GM21360 (cell line): ENCODE measurements around the gene RPL23.
A peak's percentile ranks its signal among the peaks of the same experiment; 100 is the strongest.

Experiments used
- ATAC-seq: cut with Tn5 transposase; IDR thresholded peaks from one replicate; pipeline ENCODE4 v1.9.1; 2021; ENCODE audit warnings: mild to moderate bottlenecking, moderate library complexity; ENCODE audit not compliant: unreplicated experiment

RPL23 gene

DNA sequence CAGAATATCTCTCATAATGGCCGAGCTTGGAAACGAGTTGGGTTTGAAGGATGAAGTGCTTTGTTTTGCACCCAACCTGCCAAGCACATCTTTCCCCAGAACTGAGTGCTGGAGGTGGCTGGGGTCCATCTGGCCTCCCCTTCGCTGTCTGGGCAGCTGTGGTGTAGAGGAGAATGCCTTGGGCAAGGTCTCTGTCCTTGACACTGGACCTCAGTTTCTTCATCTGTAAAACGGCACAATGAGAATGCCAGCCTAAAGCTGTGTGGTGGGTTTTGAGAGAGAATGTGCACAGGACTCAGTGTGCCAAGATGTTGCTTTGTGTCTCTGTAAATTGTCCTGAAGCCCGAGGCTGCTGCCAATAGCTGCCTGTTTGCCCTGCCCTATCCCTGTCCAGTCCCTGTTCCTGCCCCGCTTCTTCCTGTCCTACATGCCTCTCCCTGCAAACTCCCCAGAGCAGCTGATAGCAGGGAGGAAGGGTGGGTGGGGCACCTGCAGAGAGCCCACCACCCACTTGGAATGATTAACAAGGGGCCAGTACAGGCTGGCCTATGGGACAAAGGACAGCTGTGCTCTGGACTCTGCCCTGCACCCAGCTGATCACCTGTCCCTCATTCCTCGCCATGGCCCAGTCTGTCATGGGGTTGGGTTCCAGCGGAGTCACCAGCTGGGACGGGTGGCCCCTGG lies 31.7 kb upstream of the RPL23 start:
- no peak for ATAC-seq

DNA sequence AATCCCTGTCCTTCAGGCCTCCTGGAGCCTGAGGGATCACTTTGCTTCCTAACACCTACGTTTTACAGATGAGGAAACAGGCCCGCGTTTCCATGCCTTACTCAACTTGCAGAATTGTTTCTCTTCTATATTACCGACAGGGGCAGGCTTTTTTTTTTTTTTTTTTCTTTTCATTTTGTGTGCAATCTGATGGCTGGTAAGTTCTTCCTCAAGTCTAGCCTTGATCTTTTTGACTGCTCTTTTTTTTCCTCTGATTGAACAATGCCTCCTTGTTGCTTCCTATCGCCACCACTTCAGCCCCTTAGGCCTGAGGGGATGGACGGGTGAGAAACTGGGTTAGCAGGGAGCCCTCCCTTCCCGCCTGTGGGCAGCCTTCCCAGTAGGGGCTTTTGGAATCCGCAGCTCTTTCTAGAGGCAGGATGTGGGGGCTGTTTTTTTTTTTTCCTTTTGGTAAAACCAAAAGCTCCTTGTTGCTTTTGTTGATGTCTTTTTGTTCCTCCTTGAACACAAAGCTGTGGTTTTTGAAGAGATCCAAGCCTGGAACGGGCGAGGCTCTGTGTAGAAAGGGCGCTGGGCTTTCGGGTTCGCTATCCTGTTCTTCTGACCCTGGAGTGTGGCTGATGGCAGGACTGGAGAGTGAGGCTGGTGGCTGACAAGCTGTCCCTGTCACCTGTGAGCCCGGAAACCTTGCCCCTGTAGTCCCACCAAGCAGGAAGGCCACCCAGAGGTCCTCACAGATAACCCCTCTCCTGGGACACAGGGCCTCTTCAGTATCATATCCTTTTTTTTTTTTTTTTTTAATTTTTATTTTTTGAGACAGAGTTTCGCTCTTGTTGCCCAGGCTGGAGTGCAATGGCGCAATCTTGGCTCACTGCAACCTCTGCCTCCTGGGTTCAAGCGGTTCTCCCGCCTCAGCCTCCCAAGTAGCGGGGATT lies 30.3 kb upstream of the RPL23 start:
- no peak for ATAC-seq

DNA sequence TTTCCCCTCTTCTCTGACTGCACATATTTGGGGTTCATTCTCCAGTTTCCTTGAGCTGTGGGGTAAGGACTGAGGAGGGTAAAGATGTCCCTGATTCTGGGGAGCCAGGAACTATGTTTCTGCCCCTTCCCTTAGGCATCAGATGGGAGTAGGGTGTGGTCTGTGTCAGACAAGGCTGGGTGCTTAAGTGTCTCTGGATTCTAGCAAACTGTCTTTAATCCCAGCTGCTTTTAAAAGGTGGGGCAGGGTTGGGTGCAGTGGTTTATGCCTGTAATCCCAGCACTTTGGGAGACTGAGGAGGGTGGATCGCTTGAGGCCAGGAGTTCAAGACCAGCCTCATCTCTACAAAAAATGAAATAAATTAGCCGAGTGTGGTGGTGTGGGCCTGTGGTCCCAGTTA lies 29.3 kb upstream of the RPL23 start:
- ATAC-seq = no peak

DNA sequence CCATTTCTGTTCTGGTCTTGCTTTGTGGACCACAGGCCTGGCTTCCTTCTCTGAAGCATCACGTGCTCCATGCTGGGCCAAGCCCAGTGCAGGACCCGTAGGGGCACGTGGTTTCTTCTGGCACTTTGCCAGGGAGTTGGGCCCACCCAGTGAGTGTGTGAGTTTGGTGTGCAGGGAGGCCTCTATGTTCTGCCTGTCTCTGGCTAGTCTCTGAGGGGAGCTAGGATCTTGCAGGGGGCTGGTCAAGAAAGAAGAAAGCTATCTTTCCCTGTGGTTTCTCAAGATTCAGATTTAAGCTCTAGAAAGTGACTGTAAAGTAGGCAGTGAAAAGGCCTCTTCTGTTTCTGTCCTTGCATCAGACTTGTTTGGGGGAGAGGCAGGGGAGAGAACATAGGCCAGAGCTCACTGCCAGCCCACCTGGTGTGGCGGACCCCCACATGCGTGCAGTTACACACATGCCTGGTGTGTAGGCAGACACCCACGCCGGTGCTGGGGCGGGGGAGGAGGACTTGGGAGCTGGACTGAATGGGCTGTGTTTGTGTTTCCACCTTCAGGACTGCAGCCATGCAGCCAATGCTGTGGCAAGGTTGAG lies 28.2 kb upstream of the RPL23 start:
- ATAC-seq = no peak

- ATAC-seq = no peak
These were observed 26.6 kb upstream of the RPL23 start for GRCh38 chr17:38879878-38880665.

DNA sequence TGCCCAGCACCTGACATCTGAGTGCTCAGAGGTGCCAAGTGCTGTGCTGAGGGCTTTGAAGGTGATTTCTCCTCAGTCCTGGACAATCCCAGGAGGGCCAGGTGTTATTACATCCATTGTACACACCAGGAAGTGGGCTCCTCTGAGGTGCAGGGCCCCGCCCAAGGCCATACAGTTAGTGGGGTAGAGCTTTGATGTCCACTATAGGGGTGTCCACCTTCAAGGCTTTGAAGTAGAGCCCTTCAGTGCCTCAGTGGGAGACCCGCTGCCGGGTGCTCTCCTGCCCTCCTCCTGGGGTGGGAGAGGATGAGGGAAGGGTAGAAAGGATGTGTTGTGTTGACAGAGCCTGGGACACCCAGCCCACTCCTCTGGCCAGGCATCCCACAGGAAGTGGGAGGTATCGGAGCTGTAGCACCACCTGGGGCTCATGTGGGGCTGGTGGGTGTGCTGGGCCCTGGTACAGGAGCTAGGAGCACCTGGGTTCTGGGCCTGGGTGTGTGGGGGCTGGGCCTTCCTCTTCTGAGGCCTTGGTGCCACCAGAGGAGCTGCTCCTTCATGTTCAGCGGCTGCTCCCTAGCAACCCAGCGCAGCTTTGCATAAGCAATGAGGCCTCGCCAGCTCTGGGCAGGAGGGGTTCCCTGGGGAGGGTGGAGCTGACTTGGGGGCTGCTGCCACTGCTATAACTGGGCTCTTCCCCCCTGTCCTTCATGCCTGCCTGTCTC lies 23.8 kb upstream of the RPL23 start:
- ATAC-seq = no peak

DNA sequence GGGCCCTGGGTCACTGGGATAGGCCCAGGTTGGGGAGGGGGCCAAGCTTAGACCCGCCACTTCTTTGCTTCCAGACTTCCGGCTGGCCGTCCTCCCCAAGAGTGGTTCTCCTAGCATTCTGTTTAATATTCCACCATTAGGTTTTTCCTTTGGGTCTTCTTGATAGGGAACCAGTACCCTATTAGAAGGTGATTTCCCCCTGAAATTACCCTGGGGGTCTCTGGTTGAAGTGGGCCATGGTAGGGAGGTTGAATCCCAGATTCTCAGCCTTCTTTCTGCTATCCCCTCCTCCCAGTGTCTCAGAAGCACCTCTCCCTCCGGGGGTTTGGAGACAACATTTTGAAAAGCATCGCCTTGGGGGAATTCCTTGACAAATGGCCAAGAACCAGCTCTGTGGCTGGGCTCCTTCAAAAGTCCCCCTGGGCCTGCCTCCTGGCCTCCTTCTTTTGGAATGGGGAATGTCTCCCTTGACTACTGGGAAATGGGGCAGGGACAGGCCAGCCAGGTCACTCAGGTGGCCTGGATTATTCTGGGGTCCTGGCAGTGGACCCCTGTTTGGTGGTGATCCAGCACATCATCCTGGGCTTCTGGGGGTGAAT lies 22.1 kb upstream of the RPL23 start:
- ATAC-seq = no peak

- ATAC-seq = no peak
These were observed 21.2 kb upstream of the RPL23 start for GRCh38 chr17:38874505-38875400.

DNA sequence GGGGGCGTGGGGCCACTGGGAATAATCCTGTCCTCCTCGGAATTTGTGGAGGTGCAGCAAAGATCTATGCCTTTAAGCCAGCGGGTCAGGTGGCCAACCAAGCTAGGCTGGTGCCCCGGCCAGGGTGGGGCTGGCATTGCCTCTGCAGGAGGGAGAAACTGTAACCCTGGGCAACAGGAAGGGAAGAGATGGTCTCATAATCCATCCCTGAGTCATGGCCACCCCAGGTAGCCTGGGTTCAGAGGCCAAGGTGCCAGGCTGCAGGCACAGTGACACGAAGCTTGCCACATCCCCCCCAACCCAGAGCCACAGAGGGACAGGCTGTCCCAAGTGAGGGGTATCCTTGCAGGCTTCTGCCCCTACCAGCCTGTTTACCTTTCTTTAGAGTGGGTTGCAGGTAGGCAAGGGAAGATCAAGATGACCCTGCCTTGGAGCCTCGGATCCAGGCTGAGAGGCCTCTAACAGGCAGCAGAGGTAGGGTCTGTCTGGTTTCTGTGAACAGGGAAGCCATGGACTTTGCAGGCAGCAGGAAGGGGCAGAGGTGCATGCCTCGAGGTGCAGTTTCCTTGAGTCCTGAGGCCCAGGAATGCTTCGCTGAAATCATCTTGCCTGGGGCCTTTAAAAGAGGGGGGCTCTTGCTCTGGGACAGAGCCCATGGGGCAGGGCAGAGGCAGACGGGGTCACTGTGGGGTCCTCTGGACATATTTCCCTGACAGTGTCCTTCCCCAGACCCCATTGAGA lies 20.3 kb upstream of the RPL23 start:
- ATAC-seq = no peak

DNA sequence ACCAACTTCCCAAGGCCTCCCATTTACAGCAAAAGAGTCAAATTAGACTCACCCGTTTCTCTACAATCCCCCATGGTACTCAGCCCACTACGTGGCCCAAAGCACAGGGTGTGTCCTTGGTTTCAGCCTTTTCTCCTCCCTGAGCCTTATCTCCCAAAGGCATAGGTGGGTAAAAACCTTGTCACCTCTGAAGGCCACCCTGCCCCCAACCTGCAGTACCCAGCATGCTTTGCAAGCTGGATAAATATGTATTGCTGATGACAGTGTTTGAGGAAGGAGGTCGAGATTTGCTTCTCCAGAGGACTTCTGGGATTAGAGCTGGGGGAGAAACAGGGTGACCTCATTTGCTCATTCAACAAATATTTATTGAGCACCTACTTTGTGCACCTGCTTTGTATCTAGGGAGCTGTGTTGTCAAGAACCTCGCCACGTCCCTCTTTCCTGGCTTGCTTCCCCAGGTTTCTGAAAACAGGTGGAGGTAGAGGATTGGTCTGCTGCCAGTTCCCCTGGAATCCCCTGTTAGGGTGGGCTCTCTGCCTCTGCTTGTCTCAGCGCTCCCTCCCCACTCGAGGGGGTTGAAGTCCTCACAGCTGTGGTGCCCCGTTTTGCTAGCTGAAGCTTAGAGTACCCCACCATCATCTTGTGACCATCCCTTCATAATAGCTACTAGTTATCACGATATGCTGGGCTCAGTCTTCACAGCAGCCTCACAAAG lies 19.3 kb upstream of the RPL23 start:
- ATAC-seq = no peak

DNA sequence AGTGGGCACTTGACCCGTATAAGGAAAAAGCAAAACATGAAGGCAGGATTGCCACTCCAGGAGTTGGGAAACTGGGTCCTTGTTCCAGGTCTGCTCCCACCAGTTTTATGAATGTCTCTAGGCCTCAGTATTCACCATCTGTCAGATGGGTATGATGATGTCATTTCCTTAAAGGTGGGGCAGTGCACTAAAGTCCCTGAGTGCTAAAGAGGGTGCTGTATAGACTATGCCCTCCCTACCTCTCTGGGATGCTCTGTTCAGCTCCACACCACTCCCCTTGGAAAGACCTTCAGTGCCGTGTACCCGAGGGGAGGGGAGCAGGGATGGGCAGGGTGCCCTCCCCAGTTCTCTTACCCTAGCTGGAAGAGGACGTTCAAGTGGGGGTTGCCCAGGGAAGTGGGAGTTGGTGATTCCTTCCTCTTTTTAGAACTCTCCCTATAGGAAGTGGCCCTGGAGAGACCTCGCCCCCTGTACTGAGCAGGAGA lies 18.5 kb upstream of the RPL23 start:
- no peak for ATAC-seq

- no peak for ATAC-seq
These were observed 17.9 kb upstream of the RPL23 start for GRCh38 chr17:38871247-38872015.

GRCh38 chr17:38870259-38871165 lies 17.0 kb upstream of the RPL23 start:
- ATAC-seq = no peak

- ATAC-seq = peak; percentile 35
These were observed 16.2 kb upstream of the RPL23 start, which contains the start of gene LASP1 for GRCh38 chr17:38869526-38870258. Gene LASP1 (plus strand): TSS chr17:38870058. CDS start chr17:38870190, 132 bp downstream.
